Measurements from ENCODE around the gene FOCAD.

GRCh38 chr9:20670395-20670794 lies 13.7 kb upstream of the FOCAD start:
- TF ChIP-seq CTCF (IDR thresholded peaks at IDR 0.05) = no peak
- no peak for TF ChIP-seq POLR2A (IDR thresholded peaks at IDR 0.05)
